ENCODE results near the gene ELMO2. TPM values are rescaled to one million over a fixed set of nuclear protein-coding genes. Genes with fewer than 3 reads are reported as not detected.

The ELMO2 gene
- 74.5 TPM for polyA plus RNA-seq (ENCODE audit: insufficient read length)
- long read RNA-seq, donor 1, partial matches to known transcripts: 0 of 3 reads
- long read RNA-seq, donor 1, other reads (novel, unspliced or antisense): 0 of 3 reads
- long read RNA-seq, donor 2, partial matches to known transcripts: 0 of 3 reads
- long read RNA-seq, donor 2, other reads (novel, unspliced or antisense): 0 of 3 reads
- long read RNA-seq, donor 3: 0 reads
- long read RNA-seq, donor 4: 0 reads
- long read RNA-seq, donor 5, partial matches to known transcripts: 0 of 3 reads
- long read RNA-seq, donor 5, other reads (novel, unspliced or antisense): 0 of 3 reads
- long read RNA-seq, donor 6, partial matches to known transcripts: 0 of 2 reads
- long read RNA-seq, donor 6, other reads (novel, unspliced or antisense): 0 of 2 reads
- long read RNA-seq, donor 7, partial matches to known transcripts: 0 of 2 reads
- long read RNA-seq, donor 7, other reads (novel, unspliced or antisense): 0 of 2 reads
- long read RNA-seq, donor 8, partial matches to known transcripts: 0 of 3 reads
- long read RNA-seq, donor 8, other reads (novel, unspliced or antisense): 0 of 3 reads

DNA sequence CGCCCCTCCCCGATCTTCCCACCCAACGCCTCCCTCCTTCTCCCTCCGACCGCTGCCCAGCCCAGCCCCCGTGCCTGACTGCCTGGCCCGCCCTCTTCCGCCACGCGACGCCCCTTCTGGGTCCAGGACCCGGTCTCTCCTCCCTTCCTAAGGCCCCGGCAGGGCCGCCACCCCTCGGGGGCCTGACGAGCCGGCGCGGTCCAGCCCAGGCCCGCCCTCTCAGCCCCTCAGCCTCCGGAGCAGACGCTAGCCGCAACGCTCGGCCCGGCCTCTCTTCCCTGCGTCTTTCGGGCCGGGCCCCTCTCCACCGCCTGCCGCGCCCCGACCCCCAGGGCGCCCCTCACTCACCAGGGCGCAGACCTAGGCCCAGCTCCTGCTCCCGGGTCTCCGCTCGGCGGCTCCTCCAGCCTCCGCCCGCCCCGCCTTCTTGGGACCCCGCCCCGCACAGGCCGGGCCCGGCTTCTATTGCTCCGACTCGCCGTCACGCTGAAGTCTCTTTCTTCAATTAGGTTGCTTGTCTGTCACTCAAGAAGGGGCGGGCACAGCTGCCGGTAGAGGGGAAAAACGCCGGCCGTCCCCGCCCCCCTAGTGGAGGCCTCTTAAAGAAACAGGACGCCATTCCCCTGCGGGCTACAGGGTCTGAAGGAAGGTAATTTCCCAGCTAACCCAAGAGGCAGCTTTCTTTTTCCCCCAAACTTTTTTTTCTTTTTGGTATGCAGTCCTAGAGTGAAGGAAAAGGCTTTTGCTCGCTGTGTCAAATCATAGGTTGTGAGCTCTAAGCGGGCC lies at the start of gene ELMO2:
ELMO2 (minus strand) TSS at position 416 of the 786 bp plus-strand sequence. CDS start 12,133 bp downstream, outside the sequence.
- DNase-seq: peak; percentile 98

DNA sequence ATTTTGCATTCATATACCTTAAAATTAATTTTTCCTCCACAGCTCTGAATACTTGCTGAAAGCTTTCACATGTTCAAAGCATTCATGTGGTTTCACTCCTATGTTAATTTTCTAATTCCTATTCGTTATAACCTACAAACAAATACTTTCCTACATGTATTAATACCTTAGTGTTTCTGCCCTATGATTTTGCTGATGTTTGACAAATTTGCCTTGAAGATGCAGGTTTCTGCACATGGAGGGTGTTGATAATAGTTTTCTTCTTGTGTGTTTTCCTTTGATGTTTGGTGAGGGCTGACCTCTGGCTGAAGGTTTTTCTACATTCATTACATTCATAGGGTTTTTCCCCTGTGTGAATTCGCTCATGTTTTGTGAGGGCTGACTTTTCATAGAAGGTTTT lies 49.3 kb upstream of the ELMO2 start:
- DNase-seq: no peak

- no peak for DNase-seq
These were observed 40.4 kb upstream of the ELMO2 start for GRCh38 chr20:46446851-46447250.

DNA sequence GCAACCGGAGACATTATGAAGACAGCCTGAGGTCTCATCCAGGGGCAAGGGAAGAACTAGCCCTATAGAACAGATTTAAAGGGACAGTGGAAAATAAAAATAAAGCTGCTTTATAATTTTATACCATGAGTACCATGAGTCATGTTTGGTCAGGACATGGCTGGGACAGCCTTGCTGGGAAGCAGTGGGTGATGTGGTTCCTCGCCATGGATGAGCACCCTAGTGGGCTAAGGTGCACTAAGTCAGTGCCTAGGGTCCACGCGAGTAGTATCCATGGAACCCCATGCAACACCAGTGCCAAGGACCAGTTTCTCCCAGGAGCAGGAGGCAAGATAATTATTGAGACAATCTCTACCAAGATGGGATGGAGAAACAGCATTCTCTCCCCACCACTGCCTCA lies 33.4 kb upstream of the ELMO2 start:
- no peak for DNase-seq

DNA sequence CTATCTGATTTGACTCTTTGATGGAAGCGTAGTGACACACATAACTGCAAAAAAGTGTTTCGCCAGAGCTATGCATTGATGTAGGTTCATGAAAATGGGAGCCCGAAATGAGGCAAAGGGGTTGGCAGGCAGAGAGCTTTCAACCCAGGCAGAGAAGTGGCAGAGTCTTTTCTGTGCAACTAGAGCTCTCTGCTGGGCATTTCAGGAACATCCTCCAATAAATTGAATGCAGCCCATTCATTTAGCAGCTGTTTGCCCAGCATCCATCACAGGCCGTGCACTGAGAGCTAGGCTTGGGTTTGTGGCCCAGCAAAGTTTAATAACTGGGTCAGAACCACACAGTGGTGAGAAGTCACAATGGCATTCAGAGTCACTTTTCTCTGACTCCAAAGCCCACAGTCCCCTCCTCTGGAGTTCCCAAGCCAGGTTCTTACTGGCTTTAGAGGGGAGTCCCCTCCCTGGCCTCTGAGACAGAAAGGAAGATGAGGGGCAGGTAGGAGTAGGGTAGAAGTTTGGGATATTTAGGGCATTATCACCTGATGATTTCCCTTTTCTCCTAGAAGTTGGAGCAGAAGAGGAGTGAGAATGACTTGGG lies 31.8 kb upstream of the ELMO2 start:
- peak; percentile 36 for DNase-seq

GRCh38 chr20:46435146-46435545 lies 28.7 kb upstream of the ELMO2 start:
- no peak for DNase-seq

DNA sequence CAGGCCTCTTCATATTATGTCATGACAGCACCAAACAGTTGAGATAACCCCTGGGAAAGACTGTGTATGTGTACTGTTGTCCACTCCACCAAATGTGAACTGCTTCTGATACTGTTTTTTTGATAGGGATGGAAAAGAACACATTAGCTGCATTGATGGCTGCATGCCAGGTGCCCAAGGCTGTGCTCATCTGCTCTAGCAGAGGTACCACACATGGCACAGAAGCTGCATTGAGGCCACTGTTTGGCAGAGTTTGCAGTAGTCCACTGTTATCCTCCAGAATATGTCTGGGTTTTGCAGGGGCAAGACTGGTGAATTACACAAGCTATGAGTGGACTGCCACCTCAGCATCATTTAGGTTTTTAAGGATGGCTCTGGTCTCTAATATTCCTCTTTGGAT lies 28.2 kb upstream of the ELMO2 start:
- no peak for DNase-seq

DNA sequence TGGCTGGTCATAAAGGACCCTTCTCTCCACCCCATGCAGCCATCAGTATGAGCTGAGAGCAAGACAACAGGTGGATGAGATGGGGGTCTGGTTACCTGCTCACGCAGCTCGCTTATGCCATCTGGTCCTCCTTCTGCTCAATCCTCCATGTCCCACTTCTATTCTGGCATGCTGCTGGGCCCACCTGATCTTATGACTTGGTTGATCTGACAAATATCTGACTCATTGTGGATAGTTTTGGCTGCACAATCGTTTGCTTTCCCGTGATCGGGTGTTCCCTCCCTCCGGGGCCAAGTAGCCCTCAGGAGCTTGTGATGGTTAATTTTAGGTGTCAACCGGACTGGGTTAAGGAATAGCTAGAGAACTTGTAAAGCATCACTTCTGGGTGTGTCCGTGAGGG lies 26.6 kb upstream of the ELMO2 start:
- no peak for DNase-seq

GRCh38 chr20:46430921-46431712 lies 24.7 kb upstream of the ELMO2 start:
- no peak for DNase-seq

DNA sequence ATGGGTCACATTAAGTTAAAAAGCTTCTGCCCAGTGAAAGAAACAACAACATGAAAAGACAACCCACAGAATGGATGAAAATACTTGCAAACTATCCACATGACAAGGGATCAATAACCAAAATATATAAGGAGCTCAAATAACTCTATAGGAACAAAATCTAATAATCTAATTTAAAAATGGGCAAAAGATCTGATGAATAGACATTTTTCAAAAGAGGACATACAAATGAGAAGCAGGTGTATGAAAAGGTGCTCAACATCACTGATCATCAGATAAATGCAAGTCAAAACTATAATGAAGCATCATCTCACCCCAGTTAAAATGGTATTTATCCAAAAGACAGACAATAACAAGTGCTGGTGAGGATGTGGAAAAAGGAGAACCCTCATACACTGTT lies 21.0 kb upstream of the ELMO2 start:
- DNase-seq: no peak

DNA sequence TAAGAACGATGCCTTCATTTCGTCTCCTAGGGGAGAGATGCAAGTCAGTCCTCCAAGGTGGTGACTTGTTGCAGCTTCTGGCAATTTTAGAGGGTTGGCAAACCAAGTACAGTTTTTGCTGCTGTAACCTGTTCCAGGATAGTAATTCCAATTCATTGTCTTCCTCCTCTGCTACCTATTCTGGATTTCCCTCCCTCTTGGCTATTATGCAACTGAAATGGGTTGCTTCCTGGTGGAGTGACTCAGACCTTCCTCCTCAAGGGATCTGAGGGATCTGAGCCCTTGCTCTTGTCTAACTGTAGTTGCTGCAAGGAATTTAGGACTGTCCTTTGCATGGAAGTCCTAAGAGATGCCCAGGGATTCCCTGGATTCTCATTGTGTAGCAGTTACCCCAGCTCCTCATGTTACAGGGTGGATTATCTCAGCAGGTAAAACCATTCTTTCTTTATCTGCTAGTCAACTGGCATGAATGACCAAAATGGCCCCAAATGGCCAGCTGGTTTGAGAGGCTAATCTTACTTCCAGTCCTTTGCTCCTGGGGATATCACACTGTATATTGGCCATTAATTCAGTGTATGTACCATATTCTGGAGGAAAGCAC lies 17.6 kb upstream of the ELMO2 start:
- DNase-seq: no peak

GRCh38 chr20:46423342-46423741 lies 16.9 kb upstream of the ELMO2 start:
- no peak for DNase-seq

DNA sequence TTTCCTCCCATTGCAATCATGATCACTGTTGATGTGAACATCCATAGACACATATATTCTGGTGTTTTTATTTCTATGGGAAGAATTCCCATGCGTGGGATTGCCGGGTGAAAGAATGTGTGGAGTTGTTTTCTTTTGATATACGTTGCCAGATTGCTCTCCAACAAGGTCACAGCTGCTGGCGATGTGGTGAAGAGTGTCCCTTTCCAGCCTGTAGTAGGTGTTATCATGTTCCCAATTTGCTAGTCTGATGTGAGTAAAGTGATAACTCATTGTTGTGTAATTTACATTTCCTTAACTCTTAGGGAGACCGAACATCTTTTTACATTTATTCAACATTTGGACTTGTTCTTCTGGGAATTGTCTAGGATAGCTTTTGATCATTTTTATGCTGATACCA lies 14.5 kb upstream of the ELMO2 start:
- no peak for DNase-seq

GRCh38 chr20:46419882-46420281 lies 13.5 kb upstream of the ELMO2 start:
- no peak for DNase-seq

DNA sequence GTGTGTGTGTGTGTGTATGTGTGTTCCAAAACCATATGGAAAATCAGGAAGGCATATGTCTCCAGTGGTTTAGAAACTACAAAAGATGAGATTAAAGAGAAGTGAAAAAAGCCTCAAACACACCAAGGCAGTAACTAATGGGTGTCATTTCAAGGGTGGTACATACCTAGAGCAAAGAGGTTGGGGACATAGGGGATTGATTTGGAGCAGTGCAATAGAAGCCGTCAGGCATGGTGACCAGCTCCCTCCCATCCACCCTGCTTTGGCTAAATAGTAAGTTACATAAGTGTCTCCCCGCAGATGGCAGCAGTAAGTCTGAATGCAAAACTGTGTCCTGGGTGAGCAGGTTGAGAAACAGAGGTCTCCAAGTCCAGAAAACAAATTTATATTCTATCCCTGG lies 10.4 kb upstream of the ELMO2 start:
- no peak for DNase-seq

GRCh38 chr20:46416421-46416820 lies 10.0 kb upstream of the ELMO2 start:
- no peak for DNase-seq

- no peak for DNase-seq
These were observed 9.4 kb upstream of the ELMO2 start for GRCh38 chr20:46415773-46416172.

DNA sequence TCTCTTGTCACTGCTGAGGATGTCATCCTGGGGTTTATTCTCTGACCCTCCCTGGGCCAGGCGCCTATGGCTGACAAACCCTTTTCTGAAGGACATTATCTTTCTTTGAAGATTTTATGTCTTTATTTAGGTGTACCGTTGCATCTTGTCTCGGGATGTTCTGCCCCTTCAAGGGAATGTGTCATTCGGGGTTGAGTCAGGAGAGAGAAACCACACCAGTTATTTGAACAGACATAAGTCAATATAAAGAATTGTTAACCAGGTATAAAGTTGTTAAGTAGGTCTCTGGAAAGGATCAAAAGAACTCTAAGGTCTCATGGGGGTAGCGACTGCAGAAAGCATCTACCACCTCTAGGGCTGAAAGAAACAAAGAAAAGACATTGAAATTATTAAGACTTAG lies 8.2 kb upstream of the ELMO2 start:
- no peak for DNase-seq

GRCh38 chr20:46411637-46412036 lies 5.2 kb upstream of the ELMO2 start:
- DNase-seq: no peak

GRCh38 chr20:46408281-46408731 lies 1.9 kb upstream of the ELMO2 start:
- DNase-seq: no peak

GRCh38 chr20:46407671-46407996 lies 1.2 kb upstream of the ELMO2 start:
- DNase-seq: no peak
